Activated CD4-positive, alpha-beta T cell treated with anti-CD3 and anti-CD28 coated beads, Interleukin-2, amount 10 ng/mL, durations not matched to agents 24 days and 14 days (primary cell): Measurements from ENCODE around the gene SIPA1L3. TPM values are rescaled to one million over a fixed set of nuclear protein-coding genes. Genes with fewer than 3 reads are reported as not detected.
A peak's percentile ranks its signal among the peaks of the same experiment; 100 is the strongest.

Source experiments
- DNase-seq: peaks from one replicate; pipeline ENCODE4 v3.0.0; 2022
- H3K27ac Mint-ChIP-seq: one replicate; pipeline ENCODE4 v1.8.0; 2022; ENCODE audit warnings: mild to moderate bottlenecking, mixed read lengths
- H3K27me3 Mint-ChIP-seq: one replicate; pipeline ENCODE4 v1.8.0; 2022; ENCODE audit warnings: mixed read lengths
- H3K36me3 Mint-ChIP-seq: one replicate; pipeline ENCODE4 v1.8.0; 2022; ENCODE audit warnings: low read depth, mild to moderate bottlenecking, mixed read lengths
- H3K4me1 Mint-ChIP-seq: one replicate; pipeline ENCODE4 v1.8.0; 2021; ENCODE audit warnings: mixed read lengths
- H3K4me3 Mint-ChIP-seq: one replicate; pipeline ENCODE4 v1.8.0; 2022; ENCODE audit warnings: mild to moderate bottlenecking, moderate library complexity, mixed read lengths
- H3K9me3 Mint-ChIP-seq: one replicate; pipeline ENCODE4 v1.8.0; 2021; ENCODE audit warnings: mixed read lengths
- intact Hi-C: fragments of 100-400 bp; cut with micrococcal nuclease; formaldehyde crosslinking; loops from one replicate; pipeline ENCODE4 v1.15.1; 2023
- total RNA-seq: library from RNA; stranded (reverse); gene quantifications from 2 replicates; pipeline ENCODE4 v1.2.3, GENCODE V29; 2022

SIPA1L3 gene
- total RNA-seq, 1 donor from 2014 or later = 15.4 TPM

GRCh38 chr19:37964109-37964508, 57.1 kb downstream of the SIPA1L3 start:
- peaks cover 6% of the 10 kb centered on the region for H3K36me3 Mint-ChIP-seq
- H3K4me1 Mint-ChIP-seq = no peaks in the 10 kb centered on the region
- no peak for DNase-seq
- H3K4me3 Mint-ChIP-seq = no peak overlapping the region
- H3K27ac Mint-ChIP-seq = no peak overlapping the region
- H3K9me3 Mint-ChIP-seq = peaks cover 9% of the 10 kb centered on the region
- intact Hi-C loops = no loop called here
- H3K27me3 Mint-ChIP-seq = no peaks in the 10 kb centered on the region

- H3K27ac Mint-ChIP-seq = no peak overlapping the region
- H3K4me3 Mint-ChIP-seq = no peak overlapping the region
- H3K4me1 Mint-ChIP-seq = no peaks in the 10 kb centered on the region
- no peak for DNase-seq
- H3K9me3 Mint-ChIP-seq = peaks cover 8% of the 10 kb centered on the region
- H3K36me3 Mint-ChIP-seq = peaks cover 6% of the 10 kb centered on the region
- H3K27me3 Mint-ChIP-seq = no peaks in the 10 kb centered on the region
- intact Hi-C loops = no loop called here
Observed at GRCh38 chr19:37966211-37966661, 59.2 kb downstream of the SIPA1L3 start.

GRCh38 chr19:37966662-37967231, 59.7 kb downstream of the SIPA1L3 start:
- peaks cover 2% of the 10 kb centered on the region for H3K36me3 Mint-ChIP-seq
- intact Hi-C loops = no loop called here
- no peaks in the 10 kb centered on the region for H3K27me3 Mint-ChIP-seq
- no peaks in the 10 kb centered on the region for H3K4me1 Mint-ChIP-seq
- H3K4me3 Mint-ChIP-seq = no peak overlapping the region
- H3K9me3 Mint-ChIP-seq = peaks cover 4% of the 10 kb centered on the region
- no peak for DNase-seq
- no peak overlapping the region for H3K27ac Mint-ChIP-seq

- Mint-ChIP-seq H3K4me1 (no peaks in the 10 kb centered on the region), H3K27me3 (no peaks in the 10 kb centered on the region), H3K27ac (no peak overlapping the region), H3K9me3 (peaks cover 8% of the 10 kb centered on the region), H3K36me3 (peaks cover 5% of the 10 kb centered on the region), H3K4me3 (no peak overlapping the region)
- intact Hi-C loops = no loop called here
- DNase-seq = no peak
Observed at GRCh38 chr19:37969695-37970094, 62.7 kb downstream of the SIPA1L3 start.

GRCh38 chr19:37970699-37971098, 63.7 kb downstream of the SIPA1L3 start:
- Mint-ChIP-seq H3K27ac (no peak overlapping the region), H3K27me3 (no peaks in the 10 kb centered on the region), H3K9me3 (peaks cover 13% of the 10 kb centered on the region), H3K4me1 (no peaks in the 10 kb centered on the region), H3K36me3 (peaks cover 5% of the 10 kb centered on the region), H3K4me3 (no peak overlapping the region)
- intact Hi-C loops = no loop called here
- DNase-seq = no peak

GRCh38 chr19:37972803-37973202, 65.8 kb downstream of the SIPA1L3 start:
- H3K4me3 Mint-ChIP-seq = no peak overlapping the region
- H3K9me3 Mint-ChIP-seq = peaks cover 13% of the 10 kb centered on the region
- no peaks in the 10 kb centered on the region for H3K27me3 Mint-ChIP-seq
- DNase-seq = no peak
- no peak overlapping the region for H3K27ac Mint-ChIP-seq
- intact Hi-C loops = no loop called here
- peaks cover 5% of the 10 kb centered on the region for H3K36me3 Mint-ChIP-seq
- no peaks in the 10 kb centered on the region for H3K4me1 Mint-ChIP-seq

GRCh38 chr19:37973666-37974065, 66.7 kb downstream of the SIPA1L3 start:
- H3K27me3 Mint-ChIP-seq = no peaks in the 10 kb centered on the region
- intact Hi-C loops = no loop called here
- no peak overlapping the region for H3K4me3 Mint-ChIP-seq
- no peaks in the 10 kb centered on the region for H3K4me1 Mint-ChIP-seq
- DNase-seq = no peak
- peak overlapping the region; percentile 45 for H3K27ac Mint-ChIP-seq
- H3K9me3 Mint-ChIP-seq = peaks cover 13% of the 10 kb centered on the region
- peaks cover 3% of the 10 kb centered on the region for H3K36me3 Mint-ChIP-seq

GRCh38 chr19:37975071-37975470, 68.1 kb downstream of the SIPA1L3 start:
- DNase-seq = no peak
- Mint-ChIP-seq H3K4me3 (no peak overlapping the region), H3K27ac (no peak overlapping the region), H3K27me3 (no peaks in the 10 kb centered on the region), H3K4me1 (no peaks in the 10 kb centered on the region), H3K36me3 (peaks cover 3% of the 10 kb centered on the region), H3K9me3 (peaks cover 9% of the 10 kb centered on the region)
- intact Hi-C loops = no loop called here

GRCh38 chr19:37975596-37976515, 68.8 kb downstream of the SIPA1L3 start:
- Mint-ChIP-seq H3K4me3 (no peak overlapping the region), H3K27ac (no peak overlapping the region), H3K27me3 (no peaks in the 10 kb centered on the region), H3K4me1 (no peaks in the 10 kb centered on the region), H3K36me3 (peaks cover 3% of the 10 kb centered on the region), H3K9me3 (peaks cover 9% of the 10 kb centered on the region)
- intact Hi-C loops = no loop called here
- no peak for DNase-seq

- Mint-ChIP-seq H3K9me3 (peaks cover 4% of the 10 kb centered on the region), H3K27me3 (no peaks in the 10 kb centered on the region), H3K4me3 (no peak overlapping the region), H3K27ac (no peak overlapping the region), H3K4me1 (no peaks in the 10 kb centered on the region), H3K36me3 (peaks cover 3% of the 10 kb centered on the region)
- intact Hi-C loops = no loop called here
- DNase-seq = no peak
Observed at GRCh38 chr19:37977391-37977790, 70.4 kb downstream of the SIPA1L3 start.

GRCh38 chr19:37977992-37978391, 71.0 kb downstream of the SIPA1L3 start:
- Mint-ChIP-seq H3K27ac (no peak overlapping the region), H3K36me3 (peaks cover 3% of the 10 kb centered on the region), H3K4me1 (no peaks in the 10 kb centered on the region), H3K9me3 (peaks cover 4% of the 10 kb centered on the region), H3K27me3 (no peaks in the 10 kb centered on the region), H3K4me3 (no peak overlapping the region)
- intact Hi-C loops = no loop called here
- no peak for DNase-seq

- H3K4me1 Mint-ChIP-seq = no peaks in the 10 kb centered on the region
- no peak overlapping the region for H3K27ac Mint-ChIP-seq
- H3K36me3 Mint-ChIP-seq = no peaks in the 10 kb centered on the region
- intact Hi-C loops = no loop called here
- no peaks in the 10 kb centered on the region for H3K27me3 Mint-ChIP-seq
- H3K4me3 Mint-ChIP-seq = no peak overlapping the region
- peaks cover 4% of the 10 kb centered on the region for H3K9me3 Mint-ChIP-seq
- DNase-seq = no peak
Observed at GRCh38 chr19:37979547-37980082, 72.6 kb downstream of the SIPA1L3 start.

GRCh38 chr19:37980419-37981170, 73.6 kb downstream of the SIPA1L3 start:
- H3K27ac Mint-ChIP-seq = no peak overlapping the region
- H3K36me3 Mint-ChIP-seq = no peaks in the 10 kb centered on the region
- H3K4me1 Mint-ChIP-seq = no peaks in the 10 kb centered on the region
- DNase-seq = no peak
- no peak overlapping the region for H3K4me3 Mint-ChIP-seq
- no peaks in the 10 kb centered on the region for H3K9me3 Mint-ChIP-seq
- no peaks in the 10 kb centered on the region for H3K27me3 Mint-ChIP-seq
- intact Hi-C loops = no loop called here
